IPS DF 4.7 (cell line): ENCODE data around the gene SMIM13.

ENCODE experiments used
- DNase-seq: peaks from one replicate; pipeline ENCODE4 v3.0.0-alpha.2; 2013; ENCODE audit warnings: low spot score; ENCODE audit errors: extremely low read depth

The SMIM13 gene

GRCh38 chr6:11153447-11153846, 59.8 kb downstream of the SMIM13 start:
- DNase-seq: no peak

- no peak for DNase-seq
Observed at GRCh38 chr6:11155589-11155988, 62.0 kb downstream of the SMIM13 start.

GRCh38 chr6:11160199-11160598, 66.6 kb downstream of the SMIM13 start:
- no peak for DNase-seq

- no peak for DNase-seq
Observed at GRCh38 chr6:11161031-11161956, 67.7 kb downstream of the SMIM13 start.

DNA sequence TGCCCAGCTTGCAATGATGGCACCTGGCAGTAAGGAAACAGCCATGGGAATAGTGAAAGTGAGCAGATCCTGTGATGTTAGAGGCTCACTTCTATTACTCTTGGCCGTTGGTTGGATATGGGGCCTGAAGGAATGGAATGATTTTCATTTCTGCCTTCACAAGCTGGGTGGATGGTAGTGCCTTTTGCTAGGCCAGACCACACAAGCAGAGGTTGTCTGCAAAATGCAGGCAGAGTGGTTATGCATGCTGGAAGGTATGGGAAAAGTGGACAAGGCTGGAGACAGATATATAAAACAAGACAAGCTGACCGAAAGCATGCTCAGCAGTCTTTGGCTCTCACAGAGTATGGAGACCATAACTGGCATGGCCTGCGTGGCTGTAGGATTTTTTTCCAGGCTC, 68.6 kb downstream of the SMIM13 start:
- DNase-seq: no peak

DNA sequence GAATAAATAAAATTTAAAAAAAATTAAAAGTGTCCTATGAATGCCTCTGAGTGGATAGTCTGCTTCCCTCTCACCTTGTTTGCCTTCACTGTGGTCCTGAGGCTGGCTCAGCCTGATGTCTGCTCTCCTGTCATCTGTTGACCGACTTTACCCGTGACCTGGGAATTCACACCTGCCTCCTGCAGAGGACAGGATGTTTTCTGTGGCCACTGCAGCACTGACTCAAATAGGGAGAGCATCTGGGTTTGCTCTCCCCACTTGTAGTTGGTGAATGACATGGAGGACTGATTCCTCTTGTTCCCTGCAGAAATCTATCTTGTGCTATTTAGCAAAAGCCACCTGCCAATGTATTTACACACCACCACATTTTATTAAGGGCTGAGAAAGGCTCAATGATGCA, 70.3 kb downstream of the SMIM13 start:
- DNase-seq: no peak

- no peak for DNase-seq
Observed at GRCh38 chr6:11164717-11165646, 71.3 kb downstream of the SMIM13 start.

- DNase-seq: no peak
Observed at GRCh38 chr6:11166948-11167347, 73.3 kb downstream of the SMIM13 start.

- no peak for DNase-seq
Observed at GRCh38 chr6:11168091-11168635, 74.5 kb downstream of the SMIM13 start.

- no peak for DNase-seq
Observed at GRCh38 chr6:11171952-11172351, 78.3 kb downstream of the SMIM13 start.

DNA sequence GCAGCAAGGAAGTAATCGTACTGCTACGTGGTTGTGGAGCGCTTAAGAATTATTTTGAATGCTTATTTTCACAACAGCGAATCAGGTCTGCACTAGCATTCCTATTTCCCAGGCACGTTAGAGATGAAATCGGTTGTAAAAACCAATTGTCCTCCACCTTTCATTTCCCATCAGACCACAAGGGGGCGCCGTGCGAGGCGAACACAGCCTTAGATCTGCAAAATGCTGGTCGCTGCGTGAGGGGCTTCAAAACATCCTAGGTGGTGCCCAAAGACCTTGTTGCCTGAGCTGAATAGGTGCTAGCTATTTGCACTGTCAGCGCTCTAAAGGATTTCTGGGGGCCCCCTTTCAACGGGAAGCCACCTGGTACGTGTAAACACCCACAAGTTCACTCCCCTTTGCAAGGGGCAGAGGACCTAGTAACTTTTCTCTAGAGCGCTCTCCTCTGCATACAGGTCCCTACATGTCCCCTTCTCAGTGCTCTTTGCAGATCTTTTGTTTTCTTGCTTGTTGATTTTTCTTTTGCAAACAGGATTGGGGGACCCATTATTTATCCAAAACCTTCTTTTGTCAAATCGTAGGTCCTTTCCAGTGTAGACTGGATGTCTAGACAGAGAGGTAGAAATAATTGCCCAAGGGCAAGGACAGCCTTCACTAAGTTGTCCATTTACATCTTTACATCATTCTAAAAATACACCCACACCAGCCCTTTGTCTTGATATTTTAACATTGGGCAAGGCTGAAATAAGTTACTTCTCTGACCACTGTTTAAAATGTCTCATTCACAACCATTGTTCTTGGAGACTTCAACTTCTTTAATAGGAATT, 79.1 kb downstream of the SMIM13 start:
- DNase-seq: no peak

DNA sequence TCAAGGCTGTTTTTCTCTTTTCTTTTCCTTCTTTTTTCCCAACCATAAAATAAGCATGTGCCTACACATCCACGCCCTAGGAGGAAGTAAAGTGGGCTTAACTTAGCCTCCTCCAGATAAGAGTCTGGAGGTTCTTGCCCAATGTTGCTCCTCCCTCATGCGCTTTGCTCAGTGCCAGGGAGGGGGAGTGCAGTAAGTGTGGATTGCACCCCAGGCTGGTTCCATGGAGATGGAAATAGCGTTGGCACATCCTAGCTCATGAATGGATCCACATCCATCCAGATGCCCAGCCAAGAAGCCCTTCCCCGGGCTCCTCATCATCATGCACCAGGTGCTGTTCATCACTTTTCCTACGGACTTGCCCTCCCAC, 80.6 kb downstream of the SMIM13 start:
- no peak for DNase-seq

DNA sequence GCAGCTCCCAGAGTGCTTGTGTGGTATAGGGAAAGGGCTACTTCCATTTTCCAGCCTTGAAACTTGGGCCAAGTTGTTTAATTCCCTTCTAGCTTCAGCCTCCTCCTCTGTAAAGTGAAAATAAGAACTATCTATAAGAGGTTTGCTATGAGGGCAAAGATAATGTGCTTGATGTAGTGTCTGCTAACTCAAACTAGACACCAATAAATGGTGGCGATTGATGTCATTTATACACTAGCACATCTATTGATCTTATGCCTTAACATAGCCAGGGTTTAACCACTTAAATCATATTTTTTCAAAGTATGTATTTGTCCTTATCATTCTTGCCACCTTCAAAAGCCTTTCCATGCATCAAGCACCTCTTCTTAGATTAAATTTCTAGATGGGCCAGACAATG, 83.6 kb downstream of the SMIM13 start:
- DNase-seq: no peak

GRCh38 chr6:11179088-11179418, 85.4 kb downstream of the SMIM13 start:
- DNase-seq: no peak

DNA sequence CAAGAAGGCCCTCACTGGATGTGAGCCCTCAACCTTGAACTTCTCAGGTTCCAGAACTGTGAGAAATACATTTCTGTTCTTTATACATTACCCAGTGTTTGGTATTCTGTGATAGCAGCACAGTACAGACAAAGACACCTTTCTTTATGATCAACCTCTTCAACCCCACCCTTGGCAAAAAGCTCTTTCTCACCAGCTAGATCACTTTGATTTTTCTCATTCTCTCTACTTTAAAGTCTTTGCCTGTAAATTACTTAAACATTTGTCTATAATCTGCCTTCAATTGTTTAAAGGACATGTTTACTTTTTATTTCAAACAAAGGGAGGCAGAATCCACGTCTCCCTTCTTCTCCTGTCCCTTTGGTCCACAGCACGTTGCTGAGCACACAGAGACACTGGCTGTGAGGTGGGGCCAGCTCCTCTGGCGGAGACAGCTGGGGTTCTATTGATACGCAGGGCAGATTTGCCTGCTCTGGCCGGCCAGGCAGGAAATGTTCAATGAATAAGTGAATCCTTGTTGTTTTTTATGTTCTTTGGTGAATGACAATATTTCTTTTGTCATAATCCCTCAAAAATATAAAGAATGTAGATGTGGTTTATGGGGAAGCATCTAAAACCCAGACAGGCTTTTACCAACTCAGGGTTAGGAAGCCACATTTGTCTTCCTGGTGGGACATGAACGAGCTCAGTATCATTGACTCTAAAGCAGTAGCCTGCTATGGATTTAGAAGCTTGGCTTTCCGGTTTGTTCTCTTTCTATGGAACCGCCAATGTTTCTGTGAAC, 86.0 kb downstream of the SMIM13 start:
- DNase-seq: no peak

- DNase-seq: no peak
Observed at GRCh38 chr6:11181478-11182136, 88.0 kb downstream of the SMIM13 start.

DNA sequence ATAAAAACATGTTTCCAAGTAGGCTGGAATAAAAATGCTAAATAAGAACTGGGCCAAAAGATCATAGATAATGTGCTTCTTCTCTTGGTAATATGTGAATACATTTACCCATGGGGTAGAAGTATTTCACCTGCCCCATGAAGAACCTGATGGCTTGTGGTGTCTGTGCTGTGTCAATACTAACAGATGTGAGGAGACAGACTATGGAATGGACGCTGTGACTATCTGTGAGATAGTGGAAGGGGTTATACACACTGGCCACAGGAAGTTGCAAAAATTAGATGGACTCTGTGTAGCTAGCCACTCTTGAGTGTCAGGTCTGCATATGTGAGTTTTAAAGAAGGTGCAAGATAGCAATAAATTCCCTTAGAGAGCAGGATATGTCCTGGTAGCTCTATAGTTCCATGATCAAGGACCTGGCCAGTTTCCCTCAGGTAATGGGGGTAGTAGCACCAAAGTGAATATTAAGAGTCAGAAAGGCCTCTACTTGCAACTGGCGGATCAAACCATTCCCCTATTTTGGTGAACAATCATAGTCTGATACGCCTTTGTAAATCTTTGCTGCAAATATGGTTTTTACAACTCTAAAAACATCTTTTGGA, 90.2 kb downstream of the SMIM13 start:
- no peak for DNase-seq

DNA sequence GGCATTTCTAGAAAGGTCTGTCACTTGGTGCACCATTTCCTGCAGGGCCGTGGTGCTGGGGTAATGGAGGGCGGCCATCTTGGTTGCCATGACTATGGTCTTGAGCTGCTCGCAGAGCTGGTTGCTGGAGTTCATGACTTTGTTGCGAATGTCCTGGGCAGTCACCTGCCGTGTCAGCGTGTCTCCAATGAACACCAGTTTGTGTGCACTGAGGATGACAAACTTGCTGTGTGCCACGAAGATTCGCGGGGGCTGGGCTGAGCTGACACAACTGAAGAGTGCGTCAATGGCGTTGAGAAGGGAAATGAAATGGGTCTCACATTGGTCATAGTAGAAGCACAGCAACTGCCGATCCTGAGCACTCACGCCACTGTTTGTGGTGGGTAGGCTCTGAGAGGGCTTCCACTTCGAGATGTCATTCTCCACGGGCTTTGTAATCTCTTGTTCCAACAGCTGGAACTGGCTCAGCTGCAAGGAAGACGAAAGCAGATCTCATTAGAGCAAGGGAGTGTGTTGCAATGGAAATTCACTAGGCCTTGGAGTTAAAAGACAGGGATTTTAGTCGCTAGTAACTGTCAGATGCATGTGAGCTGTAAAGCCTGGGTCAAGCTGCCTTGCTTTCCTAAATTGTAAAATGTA, 91.7 kb downstream of the SMIM13 start:
- DNase-seq: no peak

DNA sequence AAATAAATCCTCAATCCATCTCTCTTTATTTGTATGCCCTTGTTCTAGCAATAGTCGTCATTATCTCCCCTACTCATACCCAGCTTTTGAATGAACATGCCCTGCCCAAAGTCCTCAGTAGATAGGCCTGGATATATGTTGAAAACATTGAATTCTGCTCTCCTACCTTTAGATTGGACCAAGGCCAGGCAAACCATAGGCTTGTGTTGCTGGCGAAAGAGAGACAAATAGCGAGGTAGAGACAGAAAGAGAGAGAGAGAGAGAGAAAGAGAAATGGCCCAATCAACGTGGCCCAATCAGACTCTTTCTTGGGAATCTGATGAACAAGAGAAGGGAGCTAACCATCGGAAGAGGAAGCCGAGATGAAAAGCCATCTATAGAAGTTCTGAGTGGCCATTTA, 93.7 kb downstream of the SMIM13 start:
- DNase-seq: no peak
